ENCODE measurements around the gene CST4. TPM values are rescaled to one million over a fixed set of nuclear protein-coding genes. Genes with fewer than 3 reads are reported as not detected.

CST4 gene
- total and polyA plus RNA-seq, 7 experiments from 2014 or later: not detected

DNA sequence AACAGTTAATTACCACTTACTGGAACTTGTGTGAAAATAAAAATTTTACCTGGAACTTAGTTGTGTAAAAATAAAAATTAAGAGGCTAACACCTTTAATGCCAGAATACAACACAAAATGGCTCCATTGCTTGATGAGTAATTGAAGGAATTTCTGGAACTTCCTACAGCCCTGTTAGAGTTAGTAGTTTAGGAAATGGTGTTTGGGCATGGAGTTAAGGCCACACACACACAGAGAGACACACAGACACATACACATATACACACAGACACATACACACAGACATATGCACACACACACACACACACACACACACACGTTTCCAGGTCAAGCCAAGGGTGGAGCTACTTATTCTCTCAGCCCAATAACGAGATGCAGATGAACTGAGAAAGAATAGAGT lies 30.5 kb downstream of the CST4 start:
- H3K36me3 ChIP-seq (ENCODE audit: control insufficient read depth in 2 of 3, insufficient read depth in 3 of 3, low read length in 3 of 3): no peaks in the 10 kb centered on the region
- H3K27ac ChIP-seq (ENCODE audit: low read depth, low read length): no peak overlapping the region
- no peaks in the 10 kb centered on the region for H3K36me3 Mint-ChIP-seq

GRCh38 chr20:23657202-23657601 lies 31.6 kb downstream of the CST4 start:
- H3K4me3 Mint-ChIP-seq: no peak overlapping the region
- peaks cover 0 to 6% (median 0%) of the 10 kb centered on the region in 7 donors for H3K4me1 Mint-ChIP-seq
- intact Hi-C loops (cut with micrococcal nuclease): no loop called here
- peaks cover 10 to 27% (median 15%) of the 10 kb centered on the region in 5 donors for H3K27me3 Mint-ChIP-seq
- no peak for DNase-seq
- Histone ChIP-seq H3K4me1 (ENCODE audit: control insufficient read depth in 2 of 2, insufficient read depth in 2 of 2, low read length in 2 of 2) (no peaks in the 10 kb centered on the region), H3K27ac (ENCODE audit: low read depth, low read length) (no peak overlapping the region), H3K36me3 (ENCODE audit: control insufficient read depth in 2 of 3, insufficient read depth in 3 of 3, low read length in 3 of 3) (no peaks in the 10 kb centered on the region), H3K9me3 (ENCODE audit: control insufficient read depth in 2 of 3, low read length in 3 of 3) (no peaks in the 10 kb centered on the region), H3K4me3 (ENCODE audit: low read length) (no peak overlapping the region), H3K27me3 (ENCODE audit: control insufficient read depth in 2 of 2, insufficient read depth in 2 of 2, low read length in 2 of 2) (no peaks in the 10 kb centered on the region)
- H3K36me3 Mint-ChIP-seq: no peaks in the 10 kb centered on the region
- H3K9me3 Mint-ChIP-seq: no peaks in the 10 kb centered on the region
- ChIA-PET POLR2A (no interaction called here), CTCF (no interaction called here)
- H3K27ac Mint-ChIP-seq: no peak overlapping the region
- no peak for ATAC-seq

More for the DNA sequence above, 30.5 kb downstream of the CST4 start:
- intact Hi-C loops (cut with micrococcal nuclease): no loop called here
- Mint-ChIP-seq H3K9me3 (no peaks in the 10 kb centered on the region), H3K4me3 (no peak overlapping the region), H3K4me1 (peaks cover 0 to 5% (median 0%) of the 10 kb centered on the region in 7 donors), H3K27me3 (peaks cover 10 to 26% (median 12%) of the 10 kb centered on the region in 5 donors), H3K27ac (no peak overlapping the region)
- no peak for ATAC-seq
- no peak for DNase-seq
- no peak overlapping the region for H3K4me3 ChIP-seq (ENCODE audit: low read length)
- POLR2A ChIA-PET: no interaction called here
- no peaks in the 10 kb centered on the region for H3K9me3 ChIP-seq (ENCODE audit: control insufficient read depth in 2 of 3, low read length in 3 of 3)
- CTCF ChIA-PET: no interaction called here
- H3K4me1 ChIP-seq (ENCODE audit: control insufficient read depth in 2 of 2, insufficient read depth in 2 of 2, low read length in 2 of 2): no peaks in the 10 kb centered on the region
- H3K27me3 ChIP-seq (ENCODE audit: control insufficient read depth in 2 of 2, insufficient read depth in 2 of 2, low read length in 2 of 2): no peaks in the 10 kb centered on the region

- H3K27ac Mint-ChIP-seq: no peak overlapping the region
- intact Hi-C loops (cut with micrococcal nuclease): no loop called here
- H3K4me3 ChIP-seq (ENCODE audit: low read length): no peak overlapping the region
- H3K9me3 Mint-ChIP-seq: no peaks in the 10 kb centered on the region
- ATAC-seq (peak; percentile 34), DNase-seq (no peak)
- peaks cover 0 to 6% (median 0%) of the 10 kb centered on the region in 7 donors for H3K4me1 Mint-ChIP-seq
- H3K4me3 Mint-ChIP-seq: no peak overlapping the region
- ChIA-PET POLR2A (no interaction called here), CTCF (no interaction called here)
- H3K4me1 ChIP-seq (ENCODE audit: control insufficient read depth in 2 of 2, insufficient read depth in 2 of 2, low read length in 2 of 2): no peaks in the 10 kb centered on the region
- no peaks in the 10 kb centered on the region for H3K36me3 Mint-ChIP-seq
- H3K27ac ChIP-seq (ENCODE audit: low read depth, low read length): no peak overlapping the region
- no peaks in the 10 kb centered on the region for H3K27me3 ChIP-seq (ENCODE audit: control insufficient read depth in 2 of 2, insufficient read depth in 2 of 2, low read length in 2 of 2)
- H3K36me3 ChIP-seq (ENCODE audit: control insufficient read depth in 2 of 3, insufficient read depth in 3 of 3, low read length in 3 of 3): no peaks in the 10 kb centered on the region
- peaks cover 10 to 27% (median 15%) of the 10 kb centered on the region in 5 donors for H3K27me3 Mint-ChIP-seq
- H3K9me3 ChIP-seq (ENCODE audit: control insufficient read depth in 2 of 3, low read length in 3 of 3): no peaks in the 10 kb centered on the region
Measured at GRCh38 chr20:23656372-23656771, 32.5 kb downstream of the CST4 start.

- H3K36me3 ChIP-seq (ENCODE audit: control insufficient read depth in 2 of 3, insufficient read depth in 3 of 3, low read length in 3 of 3): no peaks in the 10 kb centered on the region
- Mint-ChIP-seq H3K27me3 (peaks cover 10 to 27% (median 15%) of the 10 kb centered on the region in 5 donors), H3K4me1 (peaks cover 0 to 6% (median 0%) of the 10 kb centered on the region in 7 donors), H3K4me3 (no peak overlapping the region), H3K36me3 (no peaks in the 10 kb centered on the region), H3K27ac (no peak overlapping the region), H3K9me3 (peaks cover 0 to 3% (median 0%) of the 10 kb centered on the region in 11 donors)
- H3K4me3 ChIP-seq (ENCODE audit: low read length): no peak overlapping the region
- H3K27ac ChIP-seq (ENCODE audit: low read depth, low read length): no peak overlapping the region
- intact Hi-C loops (cut with micrococcal nuclease): no loop called here
- ChIA-PET CTCF (no interaction called here), POLR2A (no interaction called here)
- H3K4me1 ChIP-seq (ENCODE audit: control insufficient read depth in 2 of 2, insufficient read depth in 2 of 2, low read length in 2 of 2): no peaks in the 10 kb centered on the region
- no peak for DNase-seq
- ATAC-seq: peak; percentile 86
- H3K9me3 ChIP-seq (ENCODE audit: control insufficient read depth in 2 of 3, low read length in 3 of 3): no peaks in the 10 kb centered on the region
- no peaks in the 10 kb centered on the region for H3K27me3 ChIP-seq (ENCODE audit: control insufficient read depth in 2 of 2, insufficient read depth in 2 of 2, low read length in 2 of 2)
Measured at GRCh38 chr20:23655491-23656211, 33.2 kb downstream of the CST4 start.

DNA sequence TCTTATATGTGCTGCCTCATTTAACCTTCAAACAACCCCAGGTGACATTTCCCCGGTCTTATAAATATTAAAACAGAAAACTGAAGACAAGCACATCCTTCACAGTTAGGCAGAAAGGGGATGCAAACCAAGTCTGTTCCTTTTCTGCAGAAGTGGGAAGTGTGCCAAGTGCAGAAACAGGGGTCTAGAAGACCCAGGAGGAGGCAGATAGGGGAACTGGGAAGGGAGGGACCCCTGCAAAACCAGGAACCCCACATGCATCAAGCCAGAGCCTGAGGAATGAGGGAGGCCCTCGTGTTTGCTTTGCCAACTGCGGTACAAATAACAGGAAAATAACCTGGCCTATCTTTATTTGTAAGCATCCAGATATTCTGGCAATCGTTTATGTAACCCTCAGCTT lies 34.1 kb downstream of the CST4 start:
- H3K4me1 Mint-ChIP-seq: peaks cover 0 to 6% (median 0%) of the 10 kb centered on the region in 7 donors
- no peaks in the 10 kb centered on the region for H3K4me1 ChIP-seq (ENCODE audit: control insufficient read depth in 2 of 2, insufficient read depth in 2 of 2, low read length in 2 of 2)
- H3K27me3 Mint-ChIP-seq: peaks cover 10 to 27% (median 15%) of the 10 kb centered on the region in 5 donors
- H3K27ac ChIP-seq (ENCODE audit: low read depth, low read length): no peak overlapping the region
- POLR2A ChIA-PET: no interaction called here
- no peaks in the 10 kb centered on the region for H3K36me3 Mint-ChIP-seq
- H3K4me3 Mint-ChIP-seq: no peak overlapping the region
- CTCF ChIA-PET: no interaction called here
- H3K9me3 ChIP-seq (ENCODE audit: control insufficient read depth in 2 of 3, low read length in 3 of 3): no peaks in the 10 kb centered on the region
- H3K4me3 ChIP-seq (ENCODE audit: low read length): no peak overlapping the region
- H3K36me3 ChIP-seq (ENCODE audit: control insufficient read depth in 2 of 3, insufficient read depth in 3 of 3, low read length in 3 of 3): no peaks in the 10 kb centered on the region
- no peak for ATAC-seq
- no peak for DNase-seq
- H3K9me3 Mint-ChIP-seq: peaks cover 0 to 3% (median 0%) of the 10 kb centered on the region in 11 donors
- no peaks in the 10 kb centered on the region for H3K27me3 ChIP-seq (ENCODE audit: control insufficient read depth in 2 of 2, insufficient read depth in 2 of 2, low read length in 2 of 2)
- intact Hi-C loops (cut with micrococcal nuclease): no loop called here
- H3K27ac Mint-ChIP-seq: no peak overlapping the region

- Histone ChIP-seq H3K4me1 (ENCODE audit: control insufficient read depth in 2 of 2, insufficient read depth in 2 of 2, low read length in 2 of 2) (no peaks in the 10 kb centered on the region), H3K36me3 (ENCODE audit: control insufficient read depth in 2 of 3, insufficient read depth in 3 of 3, low read length in 3 of 3) (no peaks in the 10 kb centered on the region), H3K27ac (ENCODE audit: low read depth, low read length) (no peak overlapping the region), H3K4me3 (ENCODE audit: low read length) (no peak overlapping the region), H3K27me3 (ENCODE audit: control insufficient read depth in 2 of 2, insufficient read depth in 2 of 2, low read length in 2 of 2) (no peaks in the 10 kb centered on the region), H3K9me3 (ENCODE audit: control insufficient read depth in 2 of 3, low read length in 3 of 3) (no peaks in the 10 kb centered on the region)
- CTCF ChIA-PET: no interaction called here
- H3K4me1 Mint-ChIP-seq: peaks cover 0 to 6% (median 0%) of the 10 kb centered on the region in 7 donors
- H3K9me3 Mint-ChIP-seq: peaks cover 0 to 3% (median 0%) of the 10 kb centered on the region in 11 donors
- no peak overlapping the region for H3K27ac Mint-ChIP-seq
- intact Hi-C loops (cut with micrococcal nuclease): no loop called here
- peaks cover 10 to 27% (median 15%) of the 10 kb centered on the region in 5 donors for H3K27me3 Mint-ChIP-seq
- DNase-seq (no peak), ATAC-seq (no peak)
- H3K4me3 Mint-ChIP-seq: no peak overlapping the region
- POLR2A ChIA-PET: no interaction called here
- no peaks in the 10 kb centered on the region for H3K36me3 Mint-ChIP-seq
Measured at GRCh38 chr20:23654000-23654399, 34.8 kb downstream of the CST4 start.

DNA sequence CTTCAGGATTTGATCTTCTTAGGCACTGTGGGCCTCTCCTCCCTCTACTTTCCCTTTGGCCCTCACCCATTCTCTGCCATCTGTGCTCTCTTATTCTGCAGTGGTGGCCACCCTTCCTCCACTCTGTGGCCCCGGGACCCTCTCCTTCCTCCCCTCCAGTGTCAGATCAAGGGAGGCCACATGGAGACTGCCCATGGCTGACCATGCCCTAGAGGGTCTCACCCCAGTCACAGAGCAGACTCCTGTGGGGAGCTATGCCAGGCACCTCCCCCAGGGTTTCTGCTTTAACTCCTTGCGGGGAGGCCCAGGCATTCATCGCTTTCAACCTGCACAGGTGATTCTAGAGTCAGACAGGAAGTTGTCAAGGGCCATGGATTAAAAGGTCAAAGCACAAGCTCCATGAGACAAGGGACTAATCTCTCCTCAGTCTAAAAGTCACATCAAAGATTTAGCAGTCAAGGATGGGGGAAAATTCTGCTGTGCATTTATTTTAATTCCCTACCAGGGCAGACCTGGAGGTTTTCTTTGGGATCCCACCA lies 35.4 kb downstream of the CST4 start:
- peaks cover 10 to 27% (median 15%) of the 10 kb centered on the region in 5 donors for H3K27me3 Mint-ChIP-seq
- no peak overlapping the region for H3K27ac Mint-ChIP-seq
- CTCF ChIA-PET: no interaction called here
- no peaks in the 10 kb centered on the region for H3K9me3 ChIP-seq (ENCODE audit: control insufficient read depth in 2 of 3, low read length in 3 of 3)
- H3K27ac ChIP-seq (ENCODE audit: low read depth, low read length): no peak overlapping the region
- no peaks in the 10 kb centered on the region for H3K36me3 ChIP-seq (ENCODE audit: control insufficient read depth in 2 of 3, insufficient read depth in 3 of 3, low read length in 3 of 3)
- no peak for DNase-seq
- POLR2A ChIA-PET: no interaction called here
- peaks cover 0 to 6% (median 0%) of the 10 kb centered on the region in 7 donors for H3K4me1 Mint-ChIP-seq
- no peaks in the 10 kb centered on the region for H3K27me3 ChIP-seq (ENCODE audit: control insufficient read depth in 2 of 2, insufficient read depth in 2 of 2, low read length in 2 of 2)
- no peak overlapping the region for H3K4me3 Mint-ChIP-seq
- no peak for ATAC-seq
- no peak overlapping the region for H3K4me3 ChIP-seq (ENCODE audit: low read length)
- H3K4me1 ChIP-seq (ENCODE audit: control insufficient read depth in 2 of 2, insufficient read depth in 2 of 2, low read length in 2 of 2): no peaks in the 10 kb centered on the region
- intact Hi-C loops (cut with micrococcal nuclease): no loop called here
- peaks cover 0 to 3% (median 0%) of the 10 kb centered on the region in 11 donors for H3K9me3 Mint-ChIP-seq
- no peaks in the 10 kb centered on the region for H3K36me3 Mint-ChIP-seq
